ENCODE results near the gene KLHL30.
A peak's percentile ranks its signal among the peaks of the same experiment; 100 is the strongest.

Gene KLHL30

DNA sequence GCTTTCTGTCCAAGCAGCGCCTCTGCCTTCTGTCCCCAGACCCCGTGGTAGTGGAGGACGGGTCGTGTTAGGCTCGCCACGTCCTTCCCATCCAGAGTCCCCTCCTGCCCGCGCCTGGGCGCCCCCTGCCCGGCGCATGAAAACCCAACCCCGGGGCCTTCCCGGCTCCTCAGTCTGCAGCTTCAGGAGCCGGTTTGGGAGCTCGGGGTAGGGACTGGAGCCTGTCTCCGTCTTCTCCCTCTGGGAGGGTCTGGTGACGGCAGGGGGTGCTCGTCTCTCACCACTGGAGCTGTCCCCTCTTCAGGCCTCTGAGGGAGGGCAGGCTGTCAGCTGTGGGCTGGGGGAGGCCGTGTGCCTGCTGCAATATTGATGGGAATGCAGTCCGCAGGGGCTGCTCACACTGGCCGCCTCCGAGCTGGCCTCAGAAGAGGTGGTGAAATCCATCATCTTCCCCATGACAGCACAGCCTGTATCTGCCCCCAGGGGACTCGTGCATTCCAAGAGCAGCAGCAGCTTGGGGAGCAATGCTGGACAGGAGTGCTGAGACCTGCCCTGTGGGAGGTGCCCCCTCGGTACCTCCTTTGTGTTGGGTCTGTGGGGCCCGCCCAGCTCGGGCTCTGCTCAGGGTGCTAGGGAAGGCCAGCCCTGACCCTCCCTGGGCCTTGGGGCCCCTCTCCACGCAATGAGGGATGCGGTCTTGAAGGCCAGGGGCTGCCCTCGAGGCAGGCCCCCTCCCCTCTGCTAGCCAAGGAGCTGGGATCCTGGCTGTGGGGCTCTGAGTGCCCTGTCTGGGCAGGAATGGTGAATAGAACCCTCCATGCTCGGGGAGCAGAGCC is 17.8 kb upstream of the KLHL30 start:
- TF ChIP-seq POLR2A (IDR thresholded peaks at IDR 0.05; ENCODE audit: low read length) (no peak), GATA1 (IDR thresholded peaks at IDR 0.05; ENCODE audit: low read depth, low read length) (no peak)
- DNase-seq = peak in 1 of 2 experiments; percentile 10

GRCh38 chr2:238121511-238122286 is 16.8 kb upstream of the KLHL30 start:
- no peak for DNase-seq
- TF ChIP-seq GATA1 (IDR thresholded peaks at IDR 0.05; ENCODE audit: low read depth, low read length) (no peak), POLR2A (IDR thresholded peaks at IDR 0.05; ENCODE audit: low read length) (no peak)

DNA sequence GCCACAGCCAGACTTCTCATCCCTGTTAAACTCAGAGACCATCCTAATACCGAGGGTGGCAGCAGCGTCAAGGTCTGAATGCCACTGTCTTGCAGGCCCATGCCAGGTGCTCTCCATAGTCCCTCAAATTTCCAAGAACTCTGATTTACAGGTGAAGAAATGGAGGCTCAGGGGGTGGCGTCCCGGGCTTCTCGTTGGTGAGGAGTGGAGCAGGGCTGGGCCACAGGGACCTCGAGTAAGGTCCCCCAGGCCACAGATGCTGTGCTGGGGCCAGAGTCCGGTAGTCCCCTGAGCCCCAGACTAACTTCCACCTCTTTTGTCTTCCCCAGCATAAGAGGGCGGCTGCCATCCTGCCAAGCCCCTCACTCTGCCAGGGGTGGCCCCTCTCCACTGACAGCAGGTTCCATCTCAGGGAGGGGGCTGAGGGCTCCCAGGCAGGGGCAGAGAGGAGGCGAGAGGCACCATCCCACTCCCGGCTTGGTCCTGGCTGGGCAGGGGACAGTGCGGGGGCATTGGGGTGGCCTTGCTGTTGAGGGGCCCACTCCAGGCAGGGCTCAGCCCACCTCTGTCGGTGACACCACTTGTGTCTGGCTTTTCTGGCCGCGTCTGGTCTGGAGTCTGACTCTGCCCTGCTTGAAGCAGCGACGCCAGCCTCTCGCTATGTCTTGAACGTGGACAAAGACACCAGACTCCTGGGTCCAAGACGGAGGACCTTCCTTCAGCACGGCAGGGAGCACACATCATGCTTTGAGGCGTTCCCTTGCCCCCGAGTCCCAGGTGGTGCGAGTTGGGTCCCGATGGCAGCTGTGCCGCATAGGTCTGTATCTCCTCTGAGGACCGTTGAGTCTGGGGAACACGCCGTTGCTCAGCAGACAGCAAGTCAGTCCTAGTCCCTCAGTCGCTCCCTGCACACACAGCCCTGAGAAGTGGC is 15.9 kb upstream of the KLHL30 start:
- TF ChIP-seq POLR2A (IDR thresholded peaks at IDR 0.05; ENCODE audit: low read length) = no peak
- TF ChIP-seq GATA1 (IDR thresholded peaks at IDR 0.05; ENCODE audit: low read depth, low read length) = no peak
- DNase-seq = no peak

DNA sequence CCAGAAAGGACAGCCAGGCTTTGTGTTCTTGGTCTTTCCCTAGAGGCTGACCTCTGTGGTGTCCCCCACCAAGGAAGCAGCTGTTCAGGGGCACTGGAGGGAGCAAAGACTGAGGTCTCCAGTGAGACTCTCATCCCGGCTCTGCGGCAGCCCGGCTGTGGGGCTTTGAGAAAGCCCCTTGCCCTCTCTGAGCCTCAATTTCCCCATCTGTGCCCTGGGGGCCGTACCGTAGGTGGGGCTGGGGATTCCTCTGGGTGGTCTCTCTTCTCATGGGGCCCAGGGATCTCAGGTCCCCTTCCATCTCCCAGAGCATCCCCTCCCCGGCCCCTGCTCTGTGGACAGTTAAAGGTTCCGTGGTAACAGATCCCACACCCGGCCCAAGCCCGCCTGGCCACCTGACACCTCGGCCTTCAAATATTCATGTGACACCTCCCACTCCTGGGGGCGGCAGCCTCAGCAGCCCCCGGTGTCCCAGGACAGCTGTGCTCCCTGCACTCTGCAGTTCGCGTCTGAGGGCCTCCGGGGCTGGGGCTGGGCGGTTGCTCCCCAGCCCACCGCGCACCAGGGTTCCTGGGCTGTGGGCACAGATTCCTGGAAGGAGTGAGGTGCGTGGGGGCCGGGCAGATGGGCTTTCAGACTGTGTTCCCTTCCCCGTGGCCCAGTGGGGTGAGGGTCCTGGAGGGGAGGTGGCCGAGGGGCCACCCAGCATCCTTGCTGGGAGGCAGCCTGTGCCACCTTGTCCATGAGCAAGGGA is 15.1 kb upstream of the KLHL30 start:
- TF ChIP-seq GATA1 (IDR thresholded peaks at IDR 0.05; ENCODE audit: low read depth, low read length) = no peak
- TF ChIP-seq POLR2A (IDR thresholded peaks at IDR 0.05; ENCODE audit: low read length) = no peak
- DNase-seq = no peak

DNA sequence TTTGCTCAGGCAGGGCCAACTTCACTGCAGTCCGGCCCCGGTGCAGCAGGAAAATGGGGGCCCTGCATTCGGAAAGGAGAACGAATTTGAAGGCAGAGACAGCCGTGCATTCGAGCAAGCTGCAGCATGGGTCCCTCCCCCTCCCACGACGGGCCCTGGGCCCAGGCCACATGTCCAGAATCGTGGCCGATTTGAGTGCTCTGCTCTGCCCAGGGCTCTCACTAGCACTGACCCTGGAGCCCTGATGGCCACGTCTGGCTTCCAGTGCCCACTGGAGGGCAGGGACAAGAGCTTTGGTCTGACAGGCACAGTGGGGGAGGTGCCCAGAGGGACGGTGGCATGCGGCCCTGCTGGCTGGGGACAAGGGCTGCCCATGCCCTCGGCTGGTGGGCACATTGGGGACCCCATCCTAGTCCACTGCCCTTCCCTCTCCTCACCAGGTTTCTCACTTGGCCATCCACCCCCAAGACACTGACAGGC is 14.4 kb upstream of the KLHL30 start:
- DNase-seq = no peak
- TF ChIP-seq GATA1 (IDR thresholded peaks at IDR 0.05; ENCODE audit: low read depth, low read length) = no peak
- TF ChIP-seq POLR2A (IDR thresholded peaks at IDR 0.05; ENCODE audit: low read length) = no peak

DNA sequence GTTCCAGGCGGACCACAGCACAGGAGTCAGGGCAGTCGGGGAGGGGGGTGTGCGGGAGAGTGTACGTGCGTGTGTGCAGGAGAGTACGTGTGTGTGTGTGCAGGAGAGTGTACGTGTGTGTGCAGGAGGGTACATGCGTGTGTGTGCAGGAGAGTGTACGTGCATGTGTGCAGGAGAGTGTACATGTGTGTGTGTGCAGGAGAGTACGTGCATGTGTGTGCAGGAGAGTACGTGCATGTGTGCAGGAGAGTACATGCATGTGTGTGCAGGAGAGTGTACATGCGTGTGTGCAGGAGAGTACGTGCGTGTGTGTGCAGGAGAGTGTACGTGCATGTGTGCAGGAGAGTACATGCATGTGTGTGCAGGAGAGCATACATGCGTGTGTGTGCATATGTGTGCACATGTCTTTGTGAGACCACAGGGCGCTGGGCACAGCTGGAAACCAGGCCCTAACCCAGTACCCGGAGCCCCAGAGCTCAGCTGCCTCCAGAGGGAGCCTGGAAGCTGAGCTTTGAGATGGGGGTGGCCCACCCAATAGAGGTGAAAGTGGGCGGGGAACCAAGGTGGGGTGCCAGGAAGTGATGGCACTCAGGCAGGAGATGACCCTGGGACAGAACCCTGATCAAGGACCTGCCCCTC is 13.9 kb upstream of the KLHL30 start:
- DNase-seq = no peak
- no peak for TF ChIP-seq POLR2A (IDR thresholded peaks at IDR 0.05; ENCODE audit: low read length)
- TF ChIP-seq GATA1 (IDR thresholded peaks at IDR 0.05; ENCODE audit: low read depth, low read length) = no peak

GRCh38 chr2:238125127-238125885 is 13.2 kb upstream of the KLHL30 start:
- no peak for TF ChIP-seq POLR2A (IDR thresholded peaks at IDR 0.05; ENCODE audit: low read length)
- TF ChIP-seq GATA1 (IDR thresholded peaks at IDR 0.05; ENCODE audit: low read depth, low read length) = no peak

DNA sequence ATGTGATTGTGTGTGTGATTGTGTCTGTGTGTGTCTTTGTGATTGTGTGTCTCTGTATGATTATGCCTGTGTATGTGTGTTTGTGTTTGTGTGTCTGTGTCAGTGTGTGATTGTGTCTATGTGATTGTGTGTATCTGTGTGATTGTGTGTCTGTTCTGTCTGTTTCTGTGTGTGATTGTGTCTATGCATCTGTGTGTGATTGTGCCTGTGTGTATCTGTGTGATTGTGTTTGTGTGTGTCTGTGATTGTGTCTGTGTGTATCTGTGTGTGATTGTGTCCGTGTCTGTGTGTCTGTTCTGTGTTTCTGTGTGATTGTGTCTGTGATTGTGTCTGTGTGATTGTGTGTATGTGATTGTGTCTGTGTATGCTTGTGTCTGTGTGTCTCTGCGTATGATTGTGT is 12.1 kb upstream of the KLHL30 start:
- no peak for TF ChIP-seq POLR2A (IDR thresholded peaks at IDR 0.05; ENCODE audit: low read length)
- TF ChIP-seq GATA1 (IDR thresholded peaks at IDR 0.05; ENCODE audit: low read depth, low read length) = no peak

More at GRCh38 chr2:238125127-238125885, 13.2 kb upstream of the KLHL30 start:
- DNase-seq = no peak

GRCh38 chr2:238126775-238127164 is 11.7 kb upstream of the KLHL30 start:
- DNase-seq = no peak
- no peak for TF ChIP-seq GATA1 (IDR thresholded peaks at IDR 0.05; ENCODE audit: low read depth, low read length)
- TF ChIP-seq POLR2A (IDR thresholded peaks at IDR 0.05; ENCODE audit: low read length) = no peak

More for the DNA sequence above, 12.1 kb upstream of the KLHL30 start:
- DNase-seq = peak in 1 of 2 experiments; percentile 40

DNA sequence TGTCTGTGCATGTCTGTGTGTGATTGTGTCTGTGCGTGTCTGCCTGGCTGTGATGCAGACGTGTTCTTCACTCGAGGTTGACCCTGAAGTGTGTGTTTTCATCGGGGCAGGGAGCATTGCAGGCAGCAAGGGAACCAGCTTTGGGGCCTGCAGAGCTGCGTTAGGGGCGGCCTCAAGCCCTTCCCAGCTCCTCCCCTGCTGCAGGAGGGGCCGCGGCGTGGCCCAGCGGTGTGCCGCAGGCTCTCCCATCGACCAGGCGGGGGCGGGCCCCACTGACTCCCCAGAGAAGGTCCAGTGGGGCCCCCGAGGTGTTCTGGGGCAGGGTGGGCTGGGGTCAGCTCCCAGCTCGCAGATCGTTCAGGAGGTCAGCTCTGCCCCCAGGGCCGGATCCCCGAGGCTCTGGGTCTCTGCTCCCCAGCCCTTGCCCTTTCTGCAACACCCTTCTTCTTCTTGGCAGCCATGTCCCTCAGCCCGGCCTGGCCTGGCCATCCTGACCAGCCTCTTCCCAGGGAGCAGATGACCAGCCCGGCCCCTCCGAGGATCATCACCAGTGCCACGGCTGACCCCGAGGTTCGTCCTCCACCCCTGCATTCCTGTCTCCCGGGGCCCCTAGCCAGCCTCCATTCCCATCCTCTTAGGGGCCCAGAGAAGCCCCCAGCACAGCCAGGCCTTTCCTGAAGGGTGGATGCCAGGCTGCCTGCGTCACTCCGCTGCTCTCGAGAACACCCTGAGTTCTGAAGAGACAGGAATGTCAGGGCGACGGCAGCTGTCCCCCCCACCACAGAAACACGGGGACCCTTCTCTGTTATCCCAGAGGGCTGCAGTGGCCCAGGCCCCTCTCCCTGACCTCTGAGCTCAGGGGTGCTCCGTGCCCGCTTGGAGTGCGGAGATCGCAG is 11.1 kb upstream of the KLHL30 start:
- peak; percentile 51 to 72 for DNase-seq
- TF ChIP-seq POLR2A (IDR thresholded peaks at IDR 0.05; ENCODE audit: low read length) (no peak), GATA1 (IDR thresholded peaks at IDR 0.05; ENCODE audit: low read depth, low read length) (no peak)

DNA sequence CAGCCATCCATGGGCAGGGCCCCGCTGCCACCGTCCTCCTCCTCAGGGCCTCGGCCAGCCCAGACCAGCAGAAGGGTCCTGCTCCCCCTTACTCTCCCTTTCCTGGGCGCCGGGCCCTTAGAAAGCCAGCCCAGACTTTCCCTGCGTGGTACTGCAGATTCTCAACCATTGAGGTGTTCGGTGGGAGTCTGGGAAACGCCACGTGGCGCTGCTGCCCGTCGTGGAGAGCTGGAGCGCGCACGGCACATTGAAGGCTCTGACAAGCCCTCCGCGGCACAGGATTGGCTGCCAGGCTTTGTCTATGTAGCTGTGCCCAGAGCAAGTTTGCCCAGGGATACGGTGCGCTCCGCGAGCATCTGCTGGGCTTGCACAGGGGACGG is 10.4 kb upstream of the KLHL30 start:
- no peak for DNase-seq
- no peak for TF ChIP-seq GATA1 (IDR thresholded peaks at IDR 0.05; ENCODE audit: low read depth, low read length)
- TF ChIP-seq POLR2A (IDR thresholded peaks at IDR 0.05; ENCODE audit: low read length) = no peak
